Ovary (tissue), 9 donors: Measurements from ENCODE around the gene ZNF32. TPM values are rescaled to one million over a fixed set of nuclear protein-coding genes. Genes with fewer than 3 reads are reported as not detected.

ENCODE experiments used
- DNase-seq, 5 donors: peaks; one replicate each; pipeline ENCODE4 v3.0.0-alpha.2; 2019 to 2020
- H3K27ac ChIP-seq, 2 donors: fragments of 200-600 bp; one replicate each; pipeline versions ENCODE4 v1.5.1 to v1.8.0; 2019 to 2022
- H3K27me3 ChIP-seq: fragments of 200-600 bp; one replicate; pipeline ENCODE4 v1.8.0; 2022
- H3K36me3 ChIP-seq: fragments of 200-600 bp; sonication (generic); one replicate; pipeline ENCODE4 v1.5.1; 2019
- H3K4me1 ChIP-seq: one replicate; pipeline ENCODE4 v1.8.1; 2013; ENCODE audit warnings: mild to moderate bottlenecking, moderate library complexity; ENCODE audit not compliant: insufficient read depth
- H3K4me3 ChIP-seq: fragments of 200-600 bp; sonication (generic); one replicate; pipeline ENCODE4 v1.5.1; 2017
- H3K9me3 ChIP-seq, 2 donors: fragments of 200-600 bp in 1 of 2; sonication (generic) in 1 of 2; one replicate each; pipeline versions ENCODE4 v1.5.1 to v1.8.1; 2013 to 2019; ENCODE audit warnings: mild to moderate bottlenecking in 1 of 2, moderate library complexity in 1 of 2
- EP300 ChIP-seq: sonication (generic); formaldehyde crosslinking; IDR thresholded peaks from one replicate; pipeline ENCODE4 v1.6.1; 2017; ENCODE audit warnings: antibody characterized with exemption
- POLR2A ChIP-seq: fragments of 450-650 bp; IDR thresholded peaks from one replicate; pipeline ENCODE4 v1.6.1; 2017; ENCODE audit warnings: antibody characterized with exemption, mild to moderate bottlenecking, moderate library complexity
- WGBS, 3 donors: extraction: QIAGEN DNeasy Blood & Tissue Kit in 1 of 3; methylation state at CpG; one replicate each; pipeline versions ENCODE4 v1.1.5 to v1.1.7; 2013 to 2017; 5-methylcytosine and 5-hydroxymethylcytosine counted together
- intact Hi-C, 4 donors: fragments of 100-400 bp; cut with DNase I; formaldehyde crosslinking; loops; one replicate each; pipeline versions ENCODE4 v1.11.0 to v1.15.1; 2022 to 2023
- polyA plus RNA-seq, 2 donors: library from polyadenylated mRNA; stranded (reverse); fragments of 200-250 nt in 1 of 2; fragments of 350-450 nt in 1 of 2; fragmentation: Illumina TruSeq in 1 of 2; extraction: RNeasy Lipid Tissue Mini Kit (QIAGEN cat#74804) in 1 of 2; gene quantifications; one replicate each; pipeline ENCODE4 v1.2.3, GENCODE V29; 2013 to 2014
- total RNA-seq, 7 donors: library from RNA; depleted of rRNA in 2 of 7; stranded (reverse); fragments of >200 nt in 2 of 7; fragmentation: NEBNext Ultra II Directional in 3 of 7; extraction: Animal tissue kit (Norgen Biotek cat#: 25700) in 3 of 7; gene quantifications; one replicate each; pipeline versions ENCODE4 v1.1.0 to v1.2.4, GENCODE V29; 2016 to 2023
- TF ChIP-seq, protein P1 (sequence below), 3 donors: fragments of 450-650 bp in 2 of 3; fragments of 200-600 bp in 1 of 3; IDR thresholded peaks; one replicate each; pipeline versions ENCODE4 v1.5.1 to v1.8.0; 2016 to 2022; ENCODE audit warnings: antibody characterized with exemption in 3 of 3, mild to moderate bottlenecking in 1 of 3
- donor health status: DM: no; HTN: no; CAD: no; lungs with moderate emphysema.
- donor health status: DM: no; HTN: no; CAD: no.
- donor health status: Bipolar disorder and iron deficiency.
- donor health status: DM: yes; HTN: yes; CAD: no.
- donor health status: DM: no; HTN: no; CAD: no.
- donor health status: DM: yes; HTN: yes; CAD: no.

The ZNF32 gene
- total and polyA plus RNA-seq, 9 donors, result 31.8 to 73.1 (median 53.5) TPM

DNA sequence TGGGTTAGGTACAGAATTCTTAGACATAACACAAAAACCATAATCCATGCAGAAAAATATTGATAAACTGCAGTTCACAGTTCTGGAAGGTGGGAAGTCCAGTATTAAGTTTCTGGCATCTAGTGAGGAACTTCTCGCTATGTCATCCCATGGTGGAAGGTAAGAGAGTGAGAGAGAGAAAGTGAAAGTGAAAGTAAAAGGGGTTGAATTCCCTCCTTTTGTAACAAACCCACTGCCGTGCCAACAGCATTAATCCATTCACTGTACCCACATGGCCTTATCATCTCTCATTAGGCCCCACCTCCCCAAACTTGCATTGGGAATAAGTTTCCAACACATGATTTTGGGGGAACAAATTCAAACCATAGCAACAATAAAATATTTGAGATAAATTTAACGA, 25.3 kb downstream of the ZNF32 start:
- Histone ChIP-seq H3K36me3 (no peaks in the 10 kb centered on the region), H3K27me3 (no peaks in the 10 kb centered on the region), H3K9me3 (no peaks in the 10 kb centered on the region), H3K4me3 (no peak overlapping the region), H3K27ac (no peak overlapping the region), H3K4me1 (no peaks in the 10 kb centered on the region)
- DNase-seq, result no peak
- TF ChIP-seq POLR2A, result no peak
- no peak for TF ChIP-seq EP300
- TF ChIP-seq, protein P1, sequence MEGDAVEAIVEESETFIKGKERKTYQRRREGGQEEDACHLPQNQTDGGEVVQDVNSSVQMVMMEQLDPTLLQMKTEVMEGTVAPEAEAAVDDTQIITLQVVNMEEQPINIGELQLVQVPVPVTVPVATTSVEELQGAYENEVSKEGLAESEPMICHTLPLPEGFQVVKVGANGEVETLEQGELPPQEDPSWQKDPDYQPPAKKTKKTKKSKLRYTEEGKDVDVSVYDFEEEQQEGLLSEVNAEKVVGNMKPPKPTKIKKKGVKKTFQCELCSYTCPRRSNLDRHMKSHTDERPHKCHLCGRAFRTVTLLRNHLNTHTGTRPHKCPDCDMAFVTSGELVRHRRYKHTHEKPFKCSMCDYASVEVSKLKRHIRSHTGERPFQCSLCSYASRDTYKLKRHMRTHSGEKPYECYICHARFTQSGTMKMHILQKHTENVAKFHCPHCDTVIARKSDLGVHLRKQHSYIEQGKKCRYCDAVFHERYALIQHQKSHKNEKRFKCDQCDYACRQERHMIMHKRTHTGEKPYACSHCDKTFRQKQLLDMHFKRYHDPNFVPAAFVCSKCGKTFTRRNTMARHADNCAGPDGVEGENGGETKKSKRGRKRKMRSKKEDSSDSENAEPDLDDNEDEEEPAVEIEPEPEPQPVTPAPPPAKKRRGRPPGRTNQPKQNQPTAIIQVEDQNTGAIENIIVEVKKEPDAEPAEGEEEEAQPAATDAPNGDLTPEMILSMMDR (IDR thresholded peaks at IDR 0.05), result no peak
- intact Hi-C loops, result no loop called here
- 25 to 44% (median 33%) methylated on average over 3 of the region's 3 CpGs for WGBS, 3 donors

DNA sequence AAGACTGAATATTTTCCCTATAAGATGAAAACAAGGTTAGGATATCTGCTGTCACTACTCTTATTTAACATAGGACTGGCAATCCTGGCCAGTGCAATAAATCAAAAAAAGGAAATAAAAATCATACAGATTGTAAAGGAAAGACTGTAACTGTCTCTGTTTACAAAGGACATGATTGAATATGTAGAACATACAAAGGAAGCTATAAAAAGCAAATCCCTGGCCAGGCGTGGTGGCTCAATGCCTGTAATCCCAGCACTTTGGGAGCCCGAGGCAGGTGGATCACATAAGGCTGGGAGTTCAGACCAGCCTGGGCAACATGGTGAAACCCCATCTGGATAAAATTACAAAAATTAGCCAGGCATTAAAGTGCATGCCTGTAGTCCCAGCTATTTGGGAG, 26.6 kb downstream of the ZNF32 start:
- TF ChIP-seq EP300 (no peak), POLR2A (no peak)
- TF ChIP-seq, protein P1 (IDR thresholded peaks at IDR 0.05), result no peak
- Histone ChIP-seq H3K4me3 (no peak overlapping the region), H3K36me3 (no peaks in the 10 kb centered on the region), H3K9me3 (peaks cover 0 to under 1% of the 10 kb centered on the region in 2 donors), H3K4me1 (no peaks in the 10 kb centered on the region), H3K27ac (no peak overlapping the region), H3K27me3 (no peaks in the 10 kb centered on the region)
- 69 to 84% (median 83%) methylated on average over 2 of the region's 2 CpGs for WGBS, 3 donors
- intact Hi-C loops, result no loop called here
- DNase-seq, result no peak

GRCh38 chr10:43619368-43619767, 29.3 kb downstream of the ZNF32 start:
- WGBS, 3 donors, result 91 to 98% (median 95%) methylated on average over 2 of the region's 2 CpGs
- intact Hi-C loops, result no loop called here
- Histone ChIP-seq H3K4me1 (no peaks in the 10 kb centered on the region), H3K27ac (no peak overlapping the region), H3K27me3 (no peaks in the 10 kb centered on the region), H3K9me3 (peaks cover 0 to 9% of the 10 kb centered on the region in 2 donors), H3K4me3 (no peak overlapping the region), H3K36me3 (no peaks in the 10 kb centered on the region)
- TF ChIP-seq POLR2A (no peak), EP300 (no peak)
- TF ChIP-seq, protein P1 (IDR thresholded peaks at IDR 0.05), result no peak
- no peak for DNase-seq

DNA sequence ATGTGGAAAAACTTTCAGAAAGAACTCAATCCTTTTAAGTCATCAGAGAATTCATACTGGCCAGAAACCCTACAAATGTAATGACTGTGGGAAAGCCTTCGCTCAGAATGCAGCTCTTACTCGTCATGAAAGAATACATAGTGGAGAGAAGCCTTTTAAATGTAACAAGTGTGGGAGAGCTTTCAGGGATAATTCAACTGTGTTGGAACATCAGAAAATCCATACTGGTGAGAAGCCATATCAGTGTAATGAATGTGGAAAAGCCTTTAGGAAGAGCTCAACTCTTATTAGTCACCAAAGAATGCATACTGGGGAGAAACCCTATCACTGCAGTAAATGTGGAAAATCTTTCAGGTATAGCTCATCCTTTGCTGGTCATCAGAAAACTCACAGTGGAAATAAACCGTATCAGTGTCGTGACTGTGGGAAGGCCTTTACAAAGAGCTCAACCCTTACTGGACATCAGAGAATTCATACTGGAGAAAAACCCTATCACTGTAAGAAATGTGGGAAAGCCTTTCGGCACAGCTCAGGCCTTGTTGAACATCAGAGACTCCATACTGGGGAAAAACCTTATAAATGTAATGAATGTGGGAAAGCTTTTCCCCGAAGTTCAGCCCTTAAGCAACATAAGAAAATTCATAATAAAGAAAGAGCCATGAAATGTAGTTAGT, 31.8 kb downstream of the ZNF32 start:
- no peak for DNase-seq
- H3K27ac ChIP-seq, result no peak overlapping the region
- no peaks in the 10 kb centered on the region for H3K27me3 ChIP-seq
- H3K4me1 ChIP-seq, result no peaks in the 10 kb centered on the region
- peaks cover 0 to 9% of the 10 kb centered on the region in 2 donors for H3K9me3 ChIP-seq
- no peaks in the 10 kb centered on the region for H3K36me3 ChIP-seq
- TF ChIP-seq EP300 (no peak), POLR2A (no peak)
- TF ChIP-seq, protein P1 (IDR thresholded peaks at IDR 0.05), result no peak
- intact Hi-C loops, result no loop called here
- no peak overlapping the region for H3K4me3 ChIP-seq
- WGBS, 3 donors, result 86 to 97% (median 91%) methylated on average over 6 of the region's 6 CpGs
